Measurements from ENCODE around the gene KDM8.

The KDM8 gene

GRCh38 chr16:27223701-27224100, 20.4 kb downstream of the KDM8 start:
- Histone ChIP-seq H3K4me3 (ENCODE audit: low read length in 2 of 2) (no peak overlapping the region), H3K36me3 (ENCODE audit: control insufficient read depth in 2 of 2, insufficient read depth in 2 of 2, low read length in 2 of 2) (peaks cover 12 to 22% of the 10 kb centered on the region in 2 donors), H3K9ac (ENCODE audit: low read length in 2 of 2) (no peak overlapping the region), H3K27ac (ENCODE audit: low read length) (peak overlapping the region; percentile 78), H3K9me3 (ENCODE audit: control insufficient read depth in 2 of 2, low read length in 2 of 2) (no peaks in the 10 kb centered on the region), H3K4me1 (ENCODE audit: control insufficient read depth, insufficient read depth, low read length) (peaks cover 26% of the 10 kb centered on the region), H3K27me3 (ENCODE audit: control insufficient read depth in 1 of 2, insufficient read depth in 2 of 2, low read length in 2 of 2) (no peaks in the 10 kb centered on the region)

GRCh38 chr16:27224271-27224737, 21.0 kb downstream of the KDM8 start:
- H3K27ac ChIP-seq (ENCODE audit: low read length), result no peak overlapping the region
- H3K4me3 ChIP-seq (ENCODE audit: low read length in 2 of 2), result no peak overlapping the region
- no peaks in the 10 kb centered on the region for H3K27me3 ChIP-seq (ENCODE audit: control insufficient read depth in 1 of 2, insufficient read depth in 2 of 2, low read length in 2 of 2)
- H3K9me3 ChIP-seq (ENCODE audit: control insufficient read depth in 2 of 2, low read length in 2 of 2), result no peaks in the 10 kb centered on the region
- peaks cover 12 to 22% of the 10 kb centered on the region in 2 donors for H3K36me3 ChIP-seq (ENCODE audit: control insufficient read depth in 2 of 2, insufficient read depth in 2 of 2, low read length in 2 of 2)
- H3K4me1 ChIP-seq (ENCODE audit: control insufficient read depth, insufficient read depth, low read length), result peaks cover 28% of the 10 kb centered on the region
- no peak overlapping the region for H3K9ac ChIP-seq (ENCODE audit: low read length in 2 of 2)

GRCh38 chr16:27224741-27225300, 21.5 kb downstream of the KDM8 start:
- Histone ChIP-seq H3K36me3 (ENCODE audit: control insufficient read depth in 2 of 2, insufficient read depth in 2 of 2, low read length in 2 of 2) (peaks cover 12 to 22% of the 10 kb centered on the region in 2 donors), H3K27me3 (ENCODE audit: control insufficient read depth in 1 of 2, insufficient read depth in 2 of 2, low read length in 2 of 2) (no peaks in the 10 kb centered on the region), H3K9me3 (ENCODE audit: control insufficient read depth in 2 of 2, low read length in 2 of 2) (no peaks in the 10 kb centered on the region), H3K4me3 (ENCODE audit: low read length in 2 of 2) (no peak overlapping the region), H3K9ac (ENCODE audit: low read length in 2 of 2) (no peak overlapping the region), H3K4me1 (ENCODE audit: control insufficient read depth, insufficient read depth, low read length) (peaks cover 28% of the 10 kb centered on the region), H3K27ac (ENCODE audit: low read length) (no peak overlapping the region)

GRCh38 chr16:27225536-27226360, 22.4 kb downstream of the KDM8 start:
- peaks cover 12 to 26% of the 10 kb centered on the region in 2 donors for H3K36me3 ChIP-seq (ENCODE audit: control insufficient read depth in 2 of 2, insufficient read depth in 2 of 2, low read length in 2 of 2)
- no peak overlapping the region for H3K4me3 ChIP-seq (ENCODE audit: low read length in 2 of 2)
- no peak overlapping the region for H3K27ac ChIP-seq (ENCODE audit: low read length)

GRCh38 chr16:27226476-27226875, 23.1 kb downstream of the KDM8 start:
- no peak overlapping the region for H3K4me3 ChIP-seq (ENCODE audit: low read length in 2 of 2)
- no peaks in the 10 kb centered on the region for H3K9me3 ChIP-seq (ENCODE audit: control insufficient read depth in 2 of 2, low read length in 2 of 2)
- peaks cover 12 to 30% of the 10 kb centered on the region in 2 donors for H3K36me3 ChIP-seq (ENCODE audit: control insufficient read depth in 2 of 2, insufficient read depth in 2 of 2, low read length in 2 of 2)
- no peak overlapping the region for H3K9ac ChIP-seq (ENCODE audit: low read length in 2 of 2)
- H3K27me3 ChIP-seq (ENCODE audit: control insufficient read depth in 1 of 2, insufficient read depth in 2 of 2, low read length in 2 of 2), result no peaks in the 10 kb centered on the region
- H3K4me1 ChIP-seq (ENCODE audit: control insufficient read depth, insufficient read depth, low read length), result peaks cover 26% of the 10 kb centered on the region
- no peak overlapping the region for H3K27ac ChIP-seq (ENCODE audit: low read length)

More at GRCh38 chr16:27225536-27226360, 22.4 kb downstream of the KDM8 start:
- Histone ChIP-seq H3K9me3 (ENCODE audit: control insufficient read depth in 2 of 2, low read length in 2 of 2) (no peaks in the 10 kb centered on the region), H3K27me3 (ENCODE audit: control insufficient read depth in 1 of 2, insufficient read depth in 2 of 2, low read length in 2 of 2) (no peaks in the 10 kb centered on the region), H3K9ac (ENCODE audit: low read length in 2 of 2) (no peak overlapping the region), H3K4me1 (ENCODE audit: control insufficient read depth, insufficient read depth, low read length) (peaks cover 28% of the 10 kb centered on the region)

GRCh38 chr16:27226976-27227705, 23.8 kb downstream of the KDM8 start:
- H3K4me1 ChIP-seq (ENCODE audit: control insufficient read depth, insufficient read depth, low read length), result peaks cover 19% of the 10 kb centered on the region
- H3K9ac ChIP-seq (ENCODE audit: low read length in 2 of 2), result no peak overlapping the region
- H3K27ac ChIP-seq (ENCODE audit: low read length), result no peak overlapping the region
- peaks cover 14 to 36% of the 10 kb centered on the region in 2 donors for H3K36me3 ChIP-seq (ENCODE audit: control insufficient read depth in 2 of 2, insufficient read depth in 2 of 2, low read length in 2 of 2)
- no peak overlapping the region for H3K4me3 ChIP-seq (ENCODE audit: low read length in 2 of 2)
- H3K27me3 ChIP-seq (ENCODE audit: control insufficient read depth in 1 of 2, insufficient read depth in 2 of 2, low read length in 2 of 2), result no peaks in the 10 kb centered on the region
- no peaks in the 10 kb centered on the region for H3K9me3 ChIP-seq (ENCODE audit: control insufficient read depth in 2 of 2, low read length in 2 of 2)

- Histone ChIP-seq H3K9me3 (ENCODE audit: control insufficient read depth in 2 of 2, low read length in 2 of 2) (no peaks in the 10 kb centered on the region), H3K9ac (ENCODE audit: low read length in 2 of 2) (no peak overlapping the region), H3K4me1 (ENCODE audit: control insufficient read depth, insufficient read depth, low read length) (peaks cover 10% of the 10 kb centered on the region), H3K36me3 (ENCODE audit: control insufficient read depth in 2 of 2, insufficient read depth in 2 of 2, low read length in 2 of 2) (peaks cover 21 to 36% of the 10 kb centered on the region in 2 donors), H3K4me3 (ENCODE audit: low read length in 2 of 2) (no peak overlapping the region), H3K27ac (ENCODE audit: low read length) (no peak overlapping the region), H3K27me3 (ENCODE audit: control insufficient read depth in 1 of 2, insufficient read depth in 2 of 2, low read length in 2 of 2) (no peaks in the 10 kb centered on the region)
These were observed 24.7 kb downstream of the KDM8 start for GRCh38 chr16:27228045-27228444.

GRCh38 chr16:27228621-27229501, 25.5 kb downstream of the KDM8 start:
- no peaks in the 10 kb centered on the region for H3K27me3 ChIP-seq (ENCODE audit: control insufficient read depth in 1 of 2, insufficient read depth in 2 of 2, low read length in 2 of 2)
- H3K4me3 ChIP-seq (ENCODE audit: low read length in 2 of 2), result no peak overlapping the region
- no peaks in the 10 kb centered on the region for H3K9me3 ChIP-seq (ENCODE audit: control insufficient read depth in 2 of 2, low read length in 2 of 2)
- H3K27ac ChIP-seq (ENCODE audit: low read length), result no peak overlapping the region
- peaks cover 4% of the 10 kb centered on the region for H3K4me1 ChIP-seq (ENCODE audit: control insufficient read depth, insufficient read depth, low read length)
- H3K9ac ChIP-seq (ENCODE audit: low read length in 2 of 2), result no peak overlapping the region
- peaks cover 19 to 41% of the 10 kb centered on the region in 2 donors for H3K36me3 ChIP-seq (ENCODE audit: control insufficient read depth in 2 of 2, insufficient read depth in 2 of 2, low read length in 2 of 2)

GRCh38 chr16:27229891-27230470, 26.7 kb downstream of the KDM8 start:
- H3K4me1 ChIP-seq (ENCODE audit: control insufficient read depth, insufficient read depth, low read length), result peaks cover 10% of the 10 kb centered on the region
- H3K27ac ChIP-seq (ENCODE audit: low read length), result no peak overlapping the region
- H3K36me3 ChIP-seq (ENCODE audit: control insufficient read depth in 2 of 2, insufficient read depth in 2 of 2, low read length in 2 of 2), result peaks cover 11 to 36% of the 10 kb centered on the region in 2 donors
- no peaks in the 10 kb centered on the region for H3K9me3 ChIP-seq (ENCODE audit: control insufficient read depth in 2 of 2, low read length in 2 of 2)
- H3K9ac ChIP-seq (ENCODE audit: low read length in 2 of 2), result no peak overlapping the region
- H3K27me3 ChIP-seq (ENCODE audit: control insufficient read depth in 1 of 2, insufficient read depth in 2 of 2, low read length in 2 of 2), result no peaks in the 10 kb centered on the region
- no peak overlapping the region for H3K4me3 ChIP-seq (ENCODE audit: low read length in 2 of 2)

- Histone ChIP-seq H3K36me3 (ENCODE audit: control insufficient read depth in 2 of 2, insufficient read depth in 2 of 2, low read length in 2 of 2) (peaks cover 9 to 33% of the 10 kb centered on the region in 2 donors), H3K4me1 (ENCODE audit: control insufficient read depth, insufficient read depth, low read length) (peaks cover 16% of the 10 kb centered on the region), H3K4me3 (ENCODE audit: low read length in 2 of 2) (no peak overlapping the region), H3K27me3 (ENCODE audit: control insufficient read depth in 1 of 2, insufficient read depth in 2 of 2, low read length in 2 of 2) (no peaks in the 10 kb centered on the region), H3K27ac (ENCODE audit: low read length) (no peak overlapping the region), H3K9ac (ENCODE audit: low read length in 2 of 2) (no peak overlapping the region), H3K9me3 (ENCODE audit: control insufficient read depth in 2 of 2, low read length in 2 of 2) (no peaks in the 10 kb centered on the region)
These were observed 27.3 kb downstream of the KDM8 start for GRCh38 chr16:27230562-27231001.

Data from stomach smooth muscle (tissue), 2 donors.